Placental epithelial cell (primary cell): ENCODE data around the gene ZNF518B. TPM values are rescaled to one million over a fixed set of nuclear protein-coding genes. Genes with fewer than 3 reads are reported as not detected.

Source experiments
- total RNA-seq: library from RNA; depleted of rRNA; stranded (reverse); fragments of >200 nt; gene quantifications from 2 replicates; pipeline ENCODE4 v1.2.3, GENCODE V29; 2012

Gene ZNF518B
- total RNA-seq, result 22.0 and 38.3 TPM in 2 replicates

GRCh38 chr4:10457255-10457801 is at the start of gene ZNF518B:
Gene ZNF518B, minus strand, starts transcription at chr4:10457426. Its CDS starts 11,098 bp downstream, at chr4:10446328.

Other genes with a start within 250 kb of the ZNF518B start
- gene CLNK, start 227.3 kb upstream of the ZNF518B start, total RNA-seq, result not detected in 2 replicates